SK-N-SH (cell line): Measurements from ENCODE around the gene TBXA2R. TPM values are rescaled to one million over a fixed set of nuclear protein-coding genes. Genes with fewer than 3 reads are reported as not detected.

Experiments
- CTCF ChIA-PET: fragments of 300-600, 350-600 bp; formaldehyde crosslinking; extraction: SDS; loops from one replicate; lab custom pipeline; 2021; lab: Yijun Ruan, JAX
- POLR2A ChIA-PET: fragments of 350-600 bp; sonication (Branson Sonifier 250); formaldehyde crosslinking; extraction: SDS; loops from one replicate; lab custom pipeline; 2020; ENCODE audit warnings: antibody characterized with exemption, inconsistent platforms; lab: Yijun Ruan, JAX
- DNase-seq: peaks from one replicate; pipeline ENCODE4 v3.0.0; 2012
- H2AFZ ChIP-seq: fragments of 200-600 bp; sonication (generic); 2 replicates; pipeline ENCODE4 v1.8.1; 2016; ENCODE audit warnings: antibody characterized with exemption, mild to moderate bottlenecking, low read depth
- H3F3A ChIP-seq: fragments of 200-600 bp; sonication (generic); replicated peaks from 2 replicates; pipeline ENCODE3; 2016; ENCODE audit warnings: antibody characterized with exemption, mild to moderate bottlenecking; ENCODE audit not compliant: insufficient read depth
- H3K27ac ChIP-seq, 2 experiments: fragments of 200-500 bp in 1 of 2; fragments of 200-600 bp in 1 of 2; sonication (Bioruptor generic) in 1 of 2; sonication (generic), shearing (Covaris generic) in 1 of 2; 2 replicates each; pipeline versions ENCODE4 v1.5.1 to v1.6.1; 2014 to 2016; ENCODE audit warnings: low read depth in 2 of 2, inconsistent platforms in 1 of 2, low read length in 1 of 2, mild to moderate bottlenecking in 1 of 2, mixed read lengths in 1 of 2
- H3K27me3 ChIP-seq: fragments of 200-600 bp; sonication (generic), shearing (Covaris generic); 2 replicates; pipeline ENCODE4 v1.6.1; 2016; ENCODE audit warnings: mixed run types; ENCODE audit not compliant: insufficient read depth
- H3K36me3 ChIP-seq, 2 experiments: fragments of 200-500 bp in 1 of 2; fragments of 200-600 bp in 1 of 2; sonication (Bioruptor generic) in 1 of 2; sonication (generic) in 1 of 2; replicated peaks in 1 of 2; 2 replicates each; pipeline versions ENCODE3 to v1.5.1; 2014 to 2016; ENCODE audit warnings: low read length in 1 of 2, mild to moderate bottlenecking in 1 of 2; ENCODE audit not compliant: insufficient read depth in 2 of 2, control insufficient read depth in 1 of 2
- H3K4me1 ChIP-seq, 2 experiments: fragments of 200-500 bp in 1 of 2; fragments of 200-600 bp in 1 of 2; sonication (Bioruptor generic) in 1 of 2; sonication (generic), shearing (Covaris generic) in 1 of 2; 2 replicates each; pipeline versions ENCODE4 v1.5.1 to v1.6.1; 2014 to 2016; ENCODE audit warnings: low read depth in 1 of 2, low read length in 1 of 2, mixed run types in 1 of 2; ENCODE audit not compliant: insufficient read depth in 2 of 2, control insufficient read depth in 1 of 2
- H3K4me2 ChIP-seq: fragments of 200-600 bp; sonication (generic), shearing (Covaris generic); 2 replicates; pipeline ENCODE4 v1.6.1; 2017; ENCODE audit warnings: mixed run types
- H3K4me3 ChIP-seq, 2 experiments: fragments of 200-500 bp in 1 of 2; fragments of 200-600 bp in 1 of 2; sonication (Bioruptor generic) in 1 of 2; sonication (generic), shearing (Covaris generic) in 1 of 2; 2 replicates each; pipeline versions ENCODE4 v1.5.1 to v1.8.1; 2014 to 2016; ENCODE audit warnings: low read depth in 2 of 2, inconsistent platforms in 1 of 2, low read length in 1 of 2, mild to moderate bottlenecking in 1 of 2, mixed read lengths in 1 of 2, moderate library complexity in 1 of 2
- H3K79me2 ChIP-seq: fragments of 200-600 bp; sonication (generic); 2 replicates; pipeline ENCODE4 v1.8.1; 2017; ENCODE audit warnings: mild to moderate bottlenecking; ENCODE audit not compliant: insufficient read depth
- H3K9ac ChIP-seq: fragments of 200-600 bp; sonication (generic); 2 replicates; pipeline ENCODE4 v1.6.1; 2017; ENCODE audit warnings: mixed run types
- H3K9me2 ChIP-seq: fragments of 200-600 bp; sonication (generic); 2 replicates; pipeline ENCODE4 v1.6.1; 2017; ENCODE audit warnings: mixed run types
- H3K9me3 ChIP-seq: fragments of 200-600 bp; sonication (generic); 2 replicates; pipeline ENCODE4 v1.6.1; 2017; ENCODE audit warnings: mixed run types, mild to moderate bottlenecking, moderate library complexity
- H4K20me1 ChIP-seq: fragments of 200-600 bp; sonication (generic); 2 replicates; pipeline ENCODE4 v1.6.1; 2017; ENCODE audit warnings: mild to moderate bottlenecking, mixed run types; ENCODE audit not compliant: insufficient read depth
- CHD2 ChIP-seq: fragments of 150-350 bp; IDR thresholded peaks from 2 replicates; pipeline ENCODE4 v1.6.1; 2018; ENCODE audit warnings: low read length; ENCODE audit not compliant: partially characterized antibody
- ELF1 ChIP-seq: IDR thresholded peaks from 2 replicates; pipeline ENCODE4 v1.4.0; 2012
- EP300 ChIP-seq, 2 experiments: IDR thresholded peaks; 2 replicates each; pipeline versions ENCODE4 v1.4.0 to v1.6.1; 2012; ENCODE audit warnings: borderline replicate concordance in 1 of 2, low read depth in 1 of 2, low read length in 1 of 2
- EZH2phosphoT487 ChIP-seq: fragments of 200-600 bp; sonication (generic); IDR thresholded peaks from 2 replicates; pipeline ENCODE4 v1.6.1; 2017; ENCODE audit warnings: low read depth, mixed run types, mild to moderate bottlenecking, antibody characterized with exemption, moderate library complexity, borderline replicate concordance
- FOSL2 ChIP-seq: IDR thresholded peaks from 2 replicates; pipeline ENCODE4 v1.4.0; 2012; ENCODE audit warnings: low read depth, mild to moderate bottlenecking, moderate library complexity, borderline replicate concordance
- FOXJ3 ChIP-seq: sonication (generic); formaldehyde crosslinking; IDR thresholded peaks from 2 replicates; pipeline ENCODE4 v1.5.1; 2020; ENCODE audit warnings: mild to moderate bottlenecking, missing genetic modification reagents
- GABPA ChIP-seq: IDR thresholded peaks from 2 replicates; pipeline ENCODE4 v1.4.0; 2012; ENCODE audit warnings: low read depth, mild to moderate bottlenecking
- JUND ChIP-seq: IDR thresholded peaks from 2 replicates; pipeline ENCODE4 v1.4.0; 2012
- RXRA ChIP-seq: IDR thresholded peaks from 2 replicates; pipeline ENCODE4 v1.4.0; 2012; ENCODE audit warnings: low read depth, mild to moderate bottlenecking, borderline replicate concordance
- SIN3A ChIP-seq: IDR thresholded peaks from 2 replicates; pipeline ENCODE4 v1.6.1; 2012; ENCODE audit warnings: low read depth, mild to moderate bottlenecking, low read length, moderate library complexity, borderline replicate concordance
- SMC3 ChIP-seq: IDR thresholded peaks from 2 replicates; pipeline ENCODE4 v1.6.1; 2012; ENCODE audit warnings: low read depth, low read length, improper control_type of control experiment
- TEAD4 ChIP-seq: IDR thresholded peaks from 2 replicates; pipeline ENCODE4 v1.4.0; 2012; ENCODE audit warnings: mild to moderate bottlenecking, borderline replicate concordance; ENCODE audit not compliant: insufficient read depth
- WGBS: methylation state at CpG from one replicate; pipeline ENCODE4 v1.1.6; 2017; ENCODE audit warnings: low lambda C conversion rate; 5-methylcytosine and 5-hydroxymethylcytosine counted together
- polyA plus RNA-seq, 3 experiments: library from polyadenylated mRNA; depleted of rRNA; stranded (reverse); fragments of >200 nt; gene quantifications; 2 replicates each; pipeline ENCODE4 v1.2.3, GENCODE V29; 2012
- TF ChIP-seq, protein P1 (sequence below): IDR thresholded peaks from 2 replicates; pipeline ENCODE4 v1.4.0; 2012; ENCODE audit warnings: low read depth, borderline replicate concordance
- TF ChIP-seq, protein P2 (sequence below): fragments of 200-600 bp; sonication (generic); IDR thresholded peaks from 2 replicates; pipeline ENCODE4 v1.6.1; 2017; ENCODE audit warnings: antibody characterized with exemption, mild to moderate bottlenecking, moderate library complexity
- TF ChIP-seq, protein P3 (sequence below): IDR thresholded peaks from 2 replicates; pipeline ENCODE4; 2012

Gene TBXA2R
- polyA plus RNA-seq, 1 of the 3 experiments (the other 2 are of a cell fraction) = 0.92 TPM

DNA sequence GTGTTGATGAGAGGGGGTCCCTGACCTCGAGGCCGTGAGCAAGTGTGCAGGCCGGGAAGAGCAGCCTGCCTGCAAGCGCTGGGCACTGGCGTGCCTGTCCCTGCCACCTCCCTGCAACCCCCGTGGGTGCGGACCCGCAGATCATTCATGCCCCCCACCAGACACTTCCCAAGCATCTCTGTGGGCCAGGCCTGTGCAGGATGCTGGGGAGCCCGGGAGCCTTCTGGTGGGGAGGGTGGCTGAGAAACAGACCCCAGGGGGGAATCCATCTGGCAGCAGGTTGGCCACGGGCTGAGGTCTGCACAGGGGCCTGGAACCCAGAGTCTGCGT lies 38.4 kb upstream of the TBXA2R start (continued):
- TF ChIP-seq, protein P1, sequence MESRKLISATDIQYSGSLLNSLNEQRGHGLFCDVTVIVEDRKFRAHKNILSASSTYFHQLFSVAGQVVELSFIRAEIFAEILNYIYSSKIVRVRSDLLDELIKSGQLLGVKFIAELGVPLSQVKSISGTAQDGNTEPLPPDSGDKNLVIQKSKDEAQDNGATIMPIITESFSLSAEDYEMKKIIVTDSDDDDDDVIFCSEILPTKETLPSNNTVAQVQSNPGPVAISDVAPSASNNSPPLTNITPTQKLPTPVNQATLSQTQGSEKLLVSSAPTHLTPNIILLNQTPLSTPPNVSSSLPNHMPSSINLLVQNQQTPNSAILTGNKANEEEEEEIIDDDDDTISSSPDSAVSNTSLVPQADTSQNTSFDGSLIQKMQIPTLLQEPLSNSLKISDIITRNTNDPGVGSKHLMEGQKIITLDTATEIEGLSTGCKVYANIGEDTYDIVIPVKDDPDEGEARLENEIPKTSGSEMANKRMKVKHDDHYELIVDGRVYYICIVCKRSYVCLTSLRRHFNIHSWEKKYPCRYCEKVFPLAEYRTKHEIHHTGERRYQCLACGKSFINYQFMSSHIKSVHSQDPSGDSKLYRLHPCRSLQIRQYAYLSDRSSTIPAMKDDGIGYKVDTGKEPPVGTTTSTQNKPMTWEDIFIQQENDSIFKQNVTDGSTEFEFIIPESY = no peak
- TF ChIP-seq JUND = no peak
- TF ChIP-seq SMC3 = no peak

DNA sequence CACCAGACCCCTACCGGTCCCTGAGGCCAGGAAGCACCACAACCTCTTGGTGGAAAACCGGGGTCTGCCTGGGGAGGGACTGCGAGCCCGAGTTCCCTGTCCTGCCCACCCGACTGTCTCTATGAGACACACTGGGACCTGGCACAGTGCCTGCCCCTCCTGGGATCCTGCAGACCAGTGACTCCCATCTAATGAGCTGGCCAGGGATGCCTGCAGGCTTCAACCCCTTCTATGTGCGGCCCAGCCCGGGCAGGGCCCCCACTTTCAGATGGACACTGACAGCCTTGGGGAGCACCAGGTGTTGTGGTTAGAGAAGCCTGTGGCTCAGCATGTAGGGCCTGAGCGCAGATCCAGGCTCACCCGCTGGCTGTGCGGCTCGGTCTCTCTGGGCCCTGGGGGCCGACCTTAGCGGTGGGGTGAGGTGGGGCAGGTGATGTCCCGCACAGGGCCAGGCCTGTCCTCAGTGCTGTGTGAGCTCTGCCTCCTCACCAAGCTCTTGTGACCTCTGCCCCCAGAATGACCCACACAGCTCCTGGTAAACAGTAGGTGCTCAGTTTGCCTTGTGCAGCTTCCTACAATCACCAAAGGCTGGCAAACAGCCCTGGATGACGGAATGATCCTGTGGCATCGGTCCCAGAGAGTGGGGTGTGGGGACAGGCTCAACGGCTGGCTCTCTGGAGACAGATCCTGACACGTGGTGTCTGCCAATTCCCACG lies 37.8 kb upstream of the TBXA2R start:
- Histone ChIP-seq H3K27ac (no peak overlapping the region), H3K79me2 (no peaks in the 10 kb centered on the region)
- POLR2A ChIA-PET = no interaction called here
- TF ChIP-seq EP300 (IDR thresholded peaks at IDR 0.05; ENCODE audit: borderline replicate concordance in 1 of 2, low read depth in 1 of 2, low read length in 1 of 2) (no peak), RXRA (no peak), ELF1 (no peak), SMC3 (no peak), FOXJ3 (CRISPR knock-in tag) (no peak), EZH2phosphoT487 (no peak), GABPA (no peak), TEAD4 (no peak), CHD2 (no peak), FOSL2 (no peak), SIN3A (no peak)
- TF ChIP-seq, protein P2, sequence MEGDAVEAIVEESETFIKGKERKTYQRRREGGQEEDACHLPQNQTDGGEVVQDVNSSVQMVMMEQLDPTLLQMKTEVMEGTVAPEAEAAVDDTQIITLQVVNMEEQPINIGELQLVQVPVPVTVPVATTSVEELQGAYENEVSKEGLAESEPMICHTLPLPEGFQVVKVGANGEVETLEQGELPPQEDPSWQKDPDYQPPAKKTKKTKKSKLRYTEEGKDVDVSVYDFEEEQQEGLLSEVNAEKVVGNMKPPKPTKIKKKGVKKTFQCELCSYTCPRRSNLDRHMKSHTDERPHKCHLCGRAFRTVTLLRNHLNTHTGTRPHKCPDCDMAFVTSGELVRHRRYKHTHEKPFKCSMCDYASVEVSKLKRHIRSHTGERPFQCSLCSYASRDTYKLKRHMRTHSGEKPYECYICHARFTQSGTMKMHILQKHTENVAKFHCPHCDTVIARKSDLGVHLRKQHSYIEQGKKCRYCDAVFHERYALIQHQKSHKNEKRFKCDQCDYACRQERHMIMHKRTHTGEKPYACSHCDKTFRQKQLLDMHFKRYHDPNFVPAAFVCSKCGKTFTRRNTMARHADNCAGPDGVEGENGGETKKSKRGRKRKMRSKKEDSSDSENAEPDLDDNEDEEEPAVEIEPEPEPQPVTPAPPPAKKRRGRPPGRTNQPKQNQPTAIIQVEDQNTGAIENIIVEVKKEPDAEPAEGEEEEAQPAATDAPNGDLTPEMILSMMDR = no peak
- TF ChIP-seq, protein P1 = no peak
- TF ChIP-seq, protein P3, sequence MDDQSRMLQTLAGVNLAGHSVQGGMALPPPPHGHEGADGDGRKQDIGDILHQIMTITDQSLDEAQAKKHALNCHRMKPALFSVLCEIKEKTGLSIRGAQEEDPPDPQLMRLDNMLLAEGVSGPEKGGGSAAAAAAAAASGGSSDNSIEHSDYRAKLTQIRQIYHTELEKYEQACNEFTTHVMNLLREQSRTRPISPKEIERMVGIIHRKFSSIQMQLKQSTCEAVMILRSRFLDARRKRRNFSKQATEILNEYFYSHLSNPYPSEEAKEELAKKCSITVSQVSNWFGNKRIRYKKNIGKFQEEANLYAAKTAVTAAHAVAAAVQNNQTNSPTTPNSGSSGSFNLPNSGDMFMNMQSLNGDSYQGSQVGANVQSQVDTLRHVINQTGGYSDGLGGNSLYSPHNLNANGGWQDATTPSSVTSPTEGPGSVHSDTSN = no peak
- TF ChIP-seq, all 33 proteins: peak for 0
- no peak overlapping the region for H3K4me3 ChIP-seq
- H3K4me1 ChIP-seq = no peaks in the 10 kb centered on the region
- no peak overlapping the region for H3K9ac ChIP-seq
- H4K20me1 ChIP-seq = no peaks in the 10 kb centered on the region
- no peak overlapping the region for H2AFZ ChIP-seq
- WGBS = 94% methylated on average over 3 of the region's 19 CpGs
- H3F3A ChIP-seq = no peaks in the 10 kb centered on the region
- H3K9me3 ChIP-seq = no peaks in the 10 kb centered on the region
- peaks cover 0 to 13% of the 10 kb centered on the region in 2 experiments for H3K36me3 ChIP-seq
- H3K9me2 ChIP-seq = no peaks in the 10 kb centered on the region
- CTCF ChIA-PET = interaction anchor here (0.9 to 1.3 kb wide), 3 partner anchors 12 to 74 kb away, joined by 3 to 4 read pairs (median 4); no protein-coding TSS in a partner anchor
- no peak overlapping the region for H3K4me2 ChIP-seq
- no peaks in the 10 kb centered on the region for H3K27me3 ChIP-seq
- DNase-seq = no peak
